Activated T-helper 1 cell treated with Interleukin-2 at 50 U/mL for 16 hours (primary cell): ENCODE results near the gene TAF4.
A peak's percentile ranks its signal among the peaks of the same experiment; 100 is the strongest.

Experiments
- DNase-seq: peaks from one replicate; pipeline ENCODE4 v3.0.0-alpha.2; 2020; ENCODE audit warnings: low read depth

The TAF4 gene

DNA sequence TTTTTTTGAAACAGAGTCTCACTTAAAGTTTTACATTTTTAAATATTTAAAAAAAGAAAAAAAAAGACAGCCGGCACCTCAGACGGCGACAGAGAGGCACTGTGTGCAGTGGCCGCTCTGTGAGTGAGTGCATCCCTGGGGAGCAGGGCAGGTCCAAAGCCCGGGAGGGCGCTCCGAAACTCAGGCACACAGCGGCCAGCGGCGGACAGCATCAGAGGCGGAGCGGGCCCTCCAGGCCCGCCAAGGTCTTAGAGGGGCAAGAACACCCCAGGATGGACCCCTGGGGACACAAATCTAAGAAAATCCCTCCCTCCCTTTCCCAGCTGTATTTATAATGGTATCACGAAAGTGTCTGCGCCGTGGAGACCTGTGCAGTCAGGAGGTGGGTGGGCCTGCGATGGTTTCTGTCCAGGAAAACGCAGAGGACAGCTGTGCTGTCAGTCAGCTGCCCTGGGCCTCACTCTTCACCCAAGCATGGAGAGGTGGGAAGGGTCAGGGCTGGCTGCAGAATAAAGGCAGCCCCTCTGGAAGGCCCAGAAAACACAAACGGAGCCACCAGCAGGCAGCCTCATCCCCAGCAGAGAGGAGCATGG, 43.8 kb downstream of the TAF4 start:
- DNase-seq = no peak

DNA sequence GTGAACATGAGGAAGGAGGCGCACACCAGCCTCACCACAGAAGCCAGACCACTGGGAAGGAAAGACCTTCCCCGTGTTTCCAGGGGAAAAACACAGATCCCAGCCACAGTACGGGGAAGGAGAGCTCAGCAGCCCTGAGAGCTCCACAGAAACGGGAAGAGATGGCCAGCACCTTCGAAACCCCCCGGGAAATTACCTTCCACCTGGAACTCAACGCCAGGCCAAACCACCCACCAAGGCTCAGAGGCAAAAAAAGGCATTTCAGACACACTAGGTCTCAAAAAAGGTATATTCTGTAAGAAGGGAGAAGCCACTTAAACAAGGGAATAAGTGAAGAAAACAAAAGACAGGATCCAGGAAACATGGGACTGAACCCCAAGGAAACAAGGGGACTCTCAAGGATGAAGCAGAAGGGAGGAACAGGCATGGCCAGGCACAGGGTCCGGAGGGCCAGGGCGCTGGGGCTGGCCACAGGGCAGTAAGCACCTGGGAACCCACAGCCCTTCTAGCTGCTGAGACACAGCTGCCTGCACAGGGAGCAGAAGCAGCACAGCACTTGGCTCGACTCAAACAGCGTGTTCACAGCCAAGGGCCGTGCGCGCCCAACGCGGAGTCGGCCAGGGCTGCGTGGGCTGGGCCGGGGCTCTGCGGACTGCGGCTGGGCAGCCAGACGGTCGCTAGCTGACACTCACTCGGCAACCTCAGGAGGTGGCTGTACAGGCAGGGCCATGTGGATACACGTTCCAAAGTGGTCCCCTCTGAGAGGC, 44.6 kb downstream of the TAF4 start:
- no peak for DNase-seq

DNA sequence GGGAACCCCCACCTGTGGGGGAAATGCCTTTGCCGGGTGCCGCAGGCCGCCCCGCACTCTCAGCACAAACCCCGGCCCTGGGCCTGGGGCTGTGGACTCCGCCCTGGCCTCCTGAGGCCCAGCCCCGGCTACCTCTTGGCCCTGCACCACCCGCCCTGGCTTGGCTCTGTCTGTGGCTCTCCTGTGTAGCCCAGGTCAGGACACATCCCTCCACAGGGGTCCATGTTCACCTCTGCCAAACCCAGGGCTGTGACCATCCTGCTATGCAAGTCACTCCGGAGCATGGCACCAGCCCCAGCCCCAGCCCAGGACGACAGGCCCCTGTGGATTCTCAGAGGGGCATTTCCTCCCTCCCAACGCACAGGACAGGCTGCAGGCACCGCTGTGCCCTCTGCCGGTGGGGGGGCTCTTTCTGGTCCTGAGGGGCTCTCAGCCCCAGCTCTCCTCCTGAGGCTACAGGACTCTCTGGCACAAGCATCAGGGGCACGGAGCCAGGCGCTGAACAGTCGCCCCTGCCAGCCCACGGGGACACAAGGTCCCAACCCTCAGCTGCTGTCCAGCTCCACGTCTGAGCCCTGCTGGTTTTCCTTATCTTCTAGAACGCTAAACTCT, 45.7 kb downstream of the TAF4 start:
- no peak for DNase-seq

DNA sequence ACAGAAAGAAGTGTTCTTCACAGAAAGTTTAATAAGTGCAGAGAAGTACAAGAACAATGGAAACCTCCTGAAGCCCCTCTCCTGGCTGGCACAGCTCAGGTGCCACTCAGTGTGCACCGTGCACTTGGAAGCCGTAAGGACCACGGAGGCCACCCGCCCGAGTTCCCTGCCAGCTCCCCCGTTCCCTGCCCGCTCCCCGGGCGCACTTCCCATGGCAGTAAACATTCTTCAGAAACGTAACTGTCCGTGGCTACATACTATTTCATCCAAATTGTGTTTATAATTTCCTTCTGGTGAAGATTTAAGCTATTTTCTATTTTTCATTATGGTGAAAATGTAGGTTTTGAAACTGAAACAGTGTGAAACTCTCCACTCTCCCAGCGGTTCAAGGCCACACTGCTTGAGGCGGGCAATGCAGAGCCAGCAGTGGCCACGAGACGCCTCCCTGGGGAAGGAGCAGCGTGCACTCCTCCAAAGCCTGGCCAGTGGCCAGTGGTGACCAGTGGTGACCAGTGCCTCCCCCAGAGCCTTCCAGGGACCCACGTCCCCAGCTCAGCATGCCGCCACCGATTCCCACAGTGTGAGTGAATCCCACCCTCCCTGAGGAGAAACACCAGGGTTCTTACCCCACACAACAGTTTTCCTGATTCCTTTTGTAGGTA, 46.4 kb downstream of the TAF4 start:
- DNase-seq = no peak

DNA sequence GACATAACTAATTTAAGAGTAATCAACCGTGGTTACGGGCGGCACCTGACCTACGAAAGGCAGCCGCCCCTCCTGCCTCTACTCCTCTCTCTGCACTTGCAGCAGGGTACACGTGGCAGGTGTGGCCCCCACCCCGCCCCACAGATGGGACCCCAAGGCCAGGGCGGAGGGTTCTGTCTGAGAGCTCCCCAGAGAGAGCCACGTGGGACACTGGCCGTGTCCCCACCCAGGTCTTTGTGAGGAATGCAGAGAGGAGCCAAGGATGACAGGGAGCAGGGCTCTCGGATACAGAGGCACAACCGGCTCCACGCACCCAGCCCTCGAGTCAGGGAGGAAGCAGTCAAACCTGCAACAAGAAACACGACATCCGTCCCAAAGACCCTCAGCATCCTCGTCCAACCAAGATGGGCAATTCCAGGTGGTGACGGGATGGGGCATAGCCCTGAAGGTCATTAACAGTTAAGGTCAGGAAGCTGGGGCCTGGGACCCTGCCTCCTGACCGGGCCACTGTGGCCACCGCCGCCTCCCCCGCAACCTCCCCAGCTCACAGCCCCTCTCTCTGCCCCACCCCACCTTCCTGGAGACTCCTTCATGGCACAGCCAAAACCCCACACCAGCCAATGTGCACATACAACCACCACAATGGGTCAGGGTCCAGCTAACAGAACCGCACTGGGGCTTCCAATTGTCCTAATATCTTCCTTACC, 47.1 kb downstream of the TAF4 start:
- DNase-seq = no peak

DNA sequence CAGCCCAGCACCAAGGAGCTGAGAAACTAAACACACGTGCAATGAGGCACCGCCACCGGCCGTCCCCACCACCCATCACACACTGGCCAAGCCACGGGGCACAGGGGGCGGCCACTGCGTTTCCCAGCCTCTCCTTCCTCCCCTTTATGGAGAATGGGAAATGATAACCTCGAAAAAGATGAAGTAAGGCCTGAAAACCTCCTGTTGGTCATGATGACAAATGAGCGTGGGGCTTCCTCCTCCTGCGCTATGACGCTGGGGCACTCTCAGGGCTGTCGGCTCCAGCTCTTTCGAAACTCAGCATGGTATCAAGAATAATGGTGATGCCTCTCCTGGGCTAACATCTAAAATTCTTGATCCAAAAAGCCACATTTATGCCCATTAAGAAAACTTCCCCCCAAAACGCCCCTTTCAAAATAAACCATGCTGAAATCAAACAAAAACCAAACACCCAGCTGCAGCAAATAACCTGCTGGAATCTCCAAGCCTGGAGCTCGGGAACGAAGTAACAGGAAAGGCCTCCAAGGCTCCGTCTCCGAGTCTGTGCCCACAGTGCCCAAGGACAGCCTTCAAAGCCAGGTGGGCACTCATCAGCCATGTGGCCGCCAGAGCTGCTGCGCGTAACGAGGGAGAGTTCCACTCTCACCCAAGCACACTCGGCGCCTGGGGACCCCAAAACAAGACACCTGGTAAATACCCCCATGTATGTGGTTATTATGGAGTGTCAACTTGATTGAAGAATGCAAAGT, 50.0 kb downstream of the TAF4 start:
- DNase-seq = no peak

DNA sequence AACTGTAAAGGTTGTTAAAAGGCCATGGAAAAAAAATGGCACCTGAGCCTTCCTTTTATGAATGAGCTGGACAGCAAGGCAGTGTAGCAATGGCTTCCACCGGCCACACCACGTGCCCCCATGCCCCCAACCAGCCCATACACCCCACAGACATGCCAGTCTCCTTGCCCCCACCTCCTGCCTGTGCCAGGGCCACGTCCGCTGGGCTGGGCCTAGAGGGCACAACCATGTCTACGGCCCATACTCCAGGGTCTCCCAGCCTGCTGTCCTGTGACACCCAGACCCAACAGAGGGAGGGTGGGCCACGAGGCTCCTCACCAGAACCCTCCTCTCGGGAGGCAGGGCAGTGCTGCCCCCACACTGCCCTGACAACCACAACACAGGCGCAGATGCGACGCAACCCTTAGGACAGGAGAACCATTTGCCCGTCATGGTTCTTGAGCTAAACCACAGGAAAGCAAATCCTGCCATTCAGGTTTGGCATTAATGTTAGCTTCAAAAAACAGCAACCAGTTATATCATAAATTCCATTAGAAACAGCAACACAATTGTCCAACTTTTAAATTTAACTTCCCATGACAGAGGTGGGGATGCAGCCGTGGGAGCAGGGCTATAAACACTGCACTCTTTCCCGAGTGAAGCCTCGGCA, 50.7 kb downstream of the TAF4 start:
- DNase-seq = no peak

DNA sequence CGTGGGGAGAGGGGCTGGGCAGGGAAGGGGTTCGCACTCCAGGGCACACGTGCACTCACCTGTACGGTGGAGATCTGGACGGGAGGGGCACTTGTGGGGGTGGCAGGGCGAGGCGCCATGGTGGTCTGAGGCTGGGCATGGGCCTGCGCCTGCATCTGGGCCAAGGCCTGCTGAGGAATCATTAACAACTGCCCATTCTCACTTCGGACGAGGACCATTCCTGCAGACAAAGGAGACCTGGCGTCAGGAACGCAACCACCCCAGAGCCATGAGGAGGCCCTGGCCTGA, 51.2 kb downstream of the TAF4 start:
- no peak for DNase-seq

DNA sequence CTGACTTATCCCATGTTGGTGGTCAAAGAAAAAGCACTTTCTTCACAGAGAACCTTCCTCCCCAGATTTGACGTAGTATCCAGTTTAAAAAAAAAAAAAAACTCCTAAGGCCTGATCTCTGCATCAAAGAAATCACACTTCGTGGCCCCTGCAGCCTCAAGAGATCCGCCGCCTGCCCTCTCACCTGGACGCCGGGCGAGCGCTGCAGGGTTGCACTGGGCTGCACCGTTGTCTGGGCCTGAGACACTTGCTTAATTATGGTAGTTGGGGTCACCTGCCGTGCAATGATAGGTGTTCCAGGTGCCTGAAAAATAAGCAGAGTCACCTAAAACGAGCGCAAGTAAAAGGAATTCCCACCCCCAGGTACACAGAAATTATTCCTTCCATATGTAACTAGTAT, 53.0 kb downstream of the TAF4 start:
- no peak for DNase-seq

DNA sequence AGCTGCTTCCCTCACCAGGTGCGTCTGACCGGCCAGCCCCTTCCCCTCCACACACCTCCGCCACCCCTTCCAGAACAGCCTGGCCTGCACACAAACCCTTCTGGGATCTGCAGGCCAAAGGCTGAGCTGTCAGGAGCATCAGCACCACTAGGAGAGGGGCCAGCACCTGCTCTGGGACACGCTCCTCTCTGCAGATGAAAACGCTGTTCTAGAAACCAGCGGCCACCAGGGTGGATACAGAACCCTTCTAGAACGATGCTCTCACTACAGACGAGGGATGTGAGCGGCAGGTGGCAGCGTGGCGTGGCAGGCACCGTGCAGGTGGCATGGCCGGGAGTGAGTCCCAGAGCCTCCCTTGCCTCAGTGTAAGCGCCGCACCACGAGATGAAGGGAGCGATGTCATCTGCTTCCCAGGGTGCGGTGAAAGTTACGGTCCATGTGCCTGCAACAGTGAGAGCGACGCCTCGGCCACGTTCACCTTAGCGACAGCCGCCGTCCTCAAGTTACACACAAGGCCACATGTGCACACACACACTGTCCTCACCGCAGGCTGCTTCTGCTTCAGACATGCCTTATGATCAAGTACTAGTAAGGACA, 53.6 kb downstream of the TAF4 start:
- DNase-seq = no peak

DNA sequence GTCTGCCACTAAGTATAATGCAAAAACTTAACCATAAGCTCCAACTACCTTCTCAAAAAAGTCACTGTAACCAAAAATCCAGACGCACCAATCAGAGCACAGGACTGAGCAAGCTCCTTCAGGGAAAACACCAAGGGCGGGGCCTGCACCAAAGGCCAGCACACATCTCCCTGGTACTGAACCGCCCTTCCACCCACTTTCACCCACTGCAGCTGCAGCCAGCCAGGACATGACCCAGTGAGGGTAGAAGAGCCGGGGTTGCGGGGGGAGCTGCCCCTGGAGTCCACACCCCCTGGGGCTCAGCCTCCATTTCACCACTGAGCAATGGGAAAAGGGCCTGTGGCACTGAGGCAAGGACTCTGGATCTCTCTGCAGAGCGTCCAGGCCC, 54.3 kb downstream of the TAF4 start:
- no peak for DNase-seq

DNA sequence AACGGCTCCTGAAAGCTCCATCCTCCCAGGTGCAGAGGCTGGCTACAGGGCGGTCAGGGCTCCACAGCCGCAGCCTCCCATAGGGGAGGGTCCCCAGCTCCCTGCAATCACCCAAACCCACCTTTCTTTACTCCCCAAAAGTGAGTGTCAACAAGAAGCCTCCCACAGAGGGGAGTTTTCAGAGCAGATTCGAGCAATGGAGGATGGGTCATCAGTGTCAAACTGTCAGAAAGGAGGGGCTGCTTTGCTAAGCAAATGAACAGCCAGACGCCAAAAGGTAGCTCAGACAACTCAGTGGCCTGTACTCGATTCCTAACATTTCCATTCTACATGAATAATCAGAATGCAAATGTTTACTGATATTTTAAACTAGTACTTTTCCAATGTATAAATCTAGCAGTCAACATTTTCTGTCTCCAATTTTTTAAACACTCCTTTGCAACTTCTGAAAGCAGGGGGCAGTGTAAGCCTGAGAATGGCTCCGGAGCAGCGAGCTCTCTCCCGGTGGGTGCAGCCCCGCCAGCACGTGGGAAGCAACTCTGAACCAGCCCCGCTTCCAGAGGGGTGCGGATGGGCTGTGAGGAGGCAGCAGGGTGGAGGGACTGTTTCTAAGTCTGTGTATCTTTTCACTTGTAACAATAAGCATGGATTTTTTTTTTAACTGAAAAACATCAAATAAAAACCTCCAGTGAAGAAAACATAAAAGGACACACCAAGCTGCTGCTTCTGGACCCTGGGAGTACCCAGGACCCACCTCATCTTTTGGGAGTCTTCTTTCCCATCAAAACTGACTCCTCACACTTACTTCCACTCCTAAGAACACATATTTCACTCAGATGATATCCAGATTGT, 54.9 kb downstream of the TAF4 start:
- DNase-seq = peak; percentile 43

DNA sequence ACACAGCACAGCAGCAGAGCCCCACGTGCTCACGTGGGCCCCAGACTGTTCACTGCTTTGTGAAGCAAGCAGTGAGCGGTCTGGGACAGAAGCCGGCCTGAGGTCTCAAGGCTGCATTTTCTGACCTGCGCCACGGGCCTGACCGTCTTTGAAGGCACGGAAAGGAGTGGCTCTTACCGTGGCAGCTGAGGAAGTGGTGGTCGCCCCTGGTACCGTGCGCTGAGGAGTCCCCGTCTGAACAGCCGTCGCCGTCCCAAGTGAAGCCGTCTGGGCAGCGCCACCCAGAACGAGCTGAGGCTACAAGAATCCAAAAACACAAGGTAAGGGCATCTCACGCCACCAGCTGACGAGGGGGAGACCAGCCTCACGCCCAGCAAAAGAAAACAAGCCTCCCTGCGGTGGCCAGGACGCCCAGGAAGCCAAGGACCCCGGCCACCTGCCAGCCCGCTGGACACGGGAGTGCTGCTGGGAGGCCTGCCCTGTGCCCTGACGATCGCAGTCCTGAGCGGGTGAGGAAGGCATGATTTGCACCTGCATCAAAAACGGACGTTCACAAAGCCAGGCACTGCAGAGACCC, 55.7 kb downstream of the TAF4 start:
- no peak for DNase-seq

DNA sequence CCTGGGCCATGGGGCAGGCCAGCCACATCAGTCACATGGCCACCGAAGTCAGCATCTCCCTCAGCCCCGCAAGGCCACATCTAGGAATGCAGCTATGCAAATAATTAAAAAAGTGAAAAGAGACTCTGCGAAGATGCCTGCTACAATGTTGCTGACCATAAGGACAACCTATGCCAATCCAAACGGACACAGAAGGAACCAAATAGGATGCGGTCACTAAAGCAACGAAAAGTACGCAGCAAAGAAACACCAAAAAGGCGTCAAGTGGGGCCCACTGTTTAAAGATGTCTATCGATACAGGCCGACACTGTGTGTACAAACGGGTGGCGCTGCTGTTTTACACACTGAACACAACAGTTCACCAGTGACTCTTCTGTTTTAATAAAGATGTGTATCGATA, 56.4 kb downstream of the TAF4 start:
- DNase-seq = no peak

DNA sequence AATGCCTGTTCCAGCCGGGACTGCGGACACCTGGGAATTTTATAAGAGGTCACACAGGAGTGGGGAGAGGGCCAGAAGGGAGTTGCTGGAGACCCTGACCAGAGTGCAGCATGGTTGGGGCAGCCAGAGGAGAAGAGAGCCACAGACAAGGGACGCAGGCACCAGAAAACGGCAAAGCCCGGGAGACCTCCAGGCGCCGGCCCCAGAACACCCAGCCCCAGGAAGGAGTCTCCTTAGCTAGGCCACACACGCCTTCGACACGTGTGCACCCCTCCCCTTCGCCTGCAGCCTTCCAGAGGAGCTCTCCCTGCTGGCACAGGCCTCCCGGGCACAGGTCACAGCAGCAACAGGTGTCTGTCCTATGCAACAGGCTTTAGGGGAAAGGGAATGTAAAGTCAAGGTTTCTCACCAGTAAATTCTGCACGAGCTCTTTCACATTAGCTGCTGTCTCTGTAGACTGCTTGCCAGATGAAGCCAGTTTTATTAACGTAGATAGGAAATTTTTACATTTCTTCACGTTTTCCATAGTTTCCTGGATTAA, 57.0 kb downstream of the TAF4 start:
- DNase-seq = no peak

DNA sequence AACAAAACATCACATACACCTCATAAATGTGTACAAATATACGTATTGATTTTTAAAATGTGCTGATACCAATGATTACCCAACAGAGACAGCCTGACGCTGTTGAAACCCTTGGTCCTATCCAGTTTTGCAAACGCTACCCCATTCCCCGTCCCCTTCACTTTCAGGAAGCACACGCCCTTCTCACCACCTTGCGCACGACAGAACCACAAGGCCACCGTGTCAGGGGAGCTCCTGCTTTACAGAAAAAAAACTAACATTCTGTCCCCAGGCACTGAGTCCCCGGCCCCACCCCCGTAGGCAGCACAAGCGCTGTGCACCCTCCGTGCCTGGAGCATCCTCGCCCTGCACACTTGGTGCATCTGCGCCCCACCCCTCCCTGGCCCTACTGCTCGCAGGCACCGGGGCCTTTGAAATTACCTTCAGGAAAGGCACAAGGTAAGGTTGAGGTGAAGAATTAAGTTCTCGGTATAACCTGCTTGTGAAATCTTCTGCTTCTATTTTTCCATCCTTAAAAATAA, 58.5 kb downstream of the TAF4 start:
- DNase-seq = no peak

DNA sequence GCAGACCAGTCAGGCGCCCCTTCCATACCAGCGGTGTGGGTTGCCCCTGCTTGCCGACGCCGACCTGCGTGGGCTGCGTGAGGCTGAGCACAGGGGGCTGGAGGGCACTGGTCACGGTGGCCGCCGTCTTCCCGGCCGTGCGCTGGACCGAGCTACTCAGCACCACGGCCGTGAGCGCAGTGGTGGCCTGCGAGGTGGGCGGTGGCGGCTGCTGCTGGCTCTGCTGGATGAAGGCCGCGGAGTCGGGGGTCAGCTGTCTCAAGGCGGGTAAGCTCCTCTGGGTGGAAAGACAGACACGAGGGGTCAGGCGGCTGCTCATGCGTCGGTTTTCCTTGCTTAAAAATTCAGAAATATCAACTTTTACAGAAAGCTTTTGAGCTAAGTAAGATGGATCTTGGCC, 59.2 kb downstream of the TAF4 start:
- DNase-seq = no peak

DNA sequence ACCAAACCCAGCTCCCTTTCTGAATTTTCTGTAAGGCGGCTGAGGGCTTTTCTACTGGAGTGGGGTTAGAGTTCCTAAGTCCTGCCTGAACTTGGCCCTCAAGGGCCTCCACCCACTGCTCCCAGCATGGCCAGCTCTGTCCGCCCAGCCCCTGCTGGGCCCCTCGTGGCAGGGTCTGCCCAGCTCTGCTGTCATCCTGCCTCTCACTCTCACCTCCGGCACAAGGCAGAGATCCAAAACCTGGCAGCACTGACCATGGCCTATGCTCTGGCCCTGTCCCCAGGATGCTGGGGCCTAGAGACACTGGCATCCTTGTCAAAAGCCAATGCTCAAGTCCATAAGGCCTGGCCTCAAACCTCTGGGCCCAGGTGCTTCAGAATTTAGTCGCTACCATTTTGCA, 61.1 kb downstream of the TAF4 start:
- no peak for DNase-seq
